Astrocyte of the hippocampus (primary cell): ENCODE data around the gene SOWAHC.
"Not testable (repeated sequence)": the region's sequence is repeated elsewhere in the genome, so short reads cannot be mapped to it uniquely, and the experiment has no call there.

Experiments
- DNase-seq: peaks from one replicate; pipeline ENCODE4 v3.0.0; 2011; ENCODE audit warnings: low read depth, low spot score

SOWAHC gene

DNA sequence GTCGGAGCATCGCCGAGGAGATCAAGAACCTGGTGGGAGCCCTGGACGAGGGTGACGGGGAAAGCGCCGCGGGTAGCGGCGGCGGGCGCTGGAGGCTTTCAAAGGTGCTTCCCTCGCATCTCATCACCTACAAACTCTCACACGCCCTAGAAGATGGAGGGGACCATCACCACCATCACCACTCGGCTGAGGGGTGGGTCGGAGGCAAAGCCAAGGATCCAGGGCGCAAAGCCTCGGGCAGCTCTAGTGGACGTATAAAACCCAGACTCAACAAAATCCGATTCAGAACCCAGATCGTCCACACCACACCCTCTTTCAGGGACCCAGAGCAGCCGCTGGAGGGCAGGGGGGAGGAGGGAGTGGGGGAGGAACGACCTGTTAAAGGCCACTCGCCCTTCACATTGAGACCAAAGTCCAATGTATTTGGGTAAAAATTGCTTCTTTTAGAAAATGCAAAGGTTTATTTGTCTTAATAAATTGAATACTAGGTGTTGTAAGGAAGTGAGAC is 1.5 kb downstream of the SOWAHC start:
- DNase-seq, result no peak

DNA sequence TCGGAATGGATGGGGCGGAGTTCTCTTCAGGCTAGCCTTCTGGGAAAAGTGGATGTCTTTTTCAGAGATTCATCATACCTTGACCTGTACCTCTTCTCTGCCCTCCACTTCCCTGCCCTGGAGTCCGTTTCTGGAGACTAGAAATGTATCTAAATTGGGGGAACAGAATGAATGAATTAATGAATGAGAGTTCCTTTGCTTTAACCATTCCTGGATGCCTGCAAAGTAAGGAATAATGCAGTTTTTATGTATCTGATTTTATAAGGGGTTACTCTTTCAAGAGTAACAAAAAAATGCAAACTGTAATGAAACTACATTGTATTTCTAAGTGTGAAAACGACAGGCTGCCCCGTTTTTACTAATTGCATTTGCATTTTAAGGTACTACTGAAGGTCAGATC is 2.0 kb downstream of the SOWAHC start:
- DNase-seq, result no peak

DNA sequence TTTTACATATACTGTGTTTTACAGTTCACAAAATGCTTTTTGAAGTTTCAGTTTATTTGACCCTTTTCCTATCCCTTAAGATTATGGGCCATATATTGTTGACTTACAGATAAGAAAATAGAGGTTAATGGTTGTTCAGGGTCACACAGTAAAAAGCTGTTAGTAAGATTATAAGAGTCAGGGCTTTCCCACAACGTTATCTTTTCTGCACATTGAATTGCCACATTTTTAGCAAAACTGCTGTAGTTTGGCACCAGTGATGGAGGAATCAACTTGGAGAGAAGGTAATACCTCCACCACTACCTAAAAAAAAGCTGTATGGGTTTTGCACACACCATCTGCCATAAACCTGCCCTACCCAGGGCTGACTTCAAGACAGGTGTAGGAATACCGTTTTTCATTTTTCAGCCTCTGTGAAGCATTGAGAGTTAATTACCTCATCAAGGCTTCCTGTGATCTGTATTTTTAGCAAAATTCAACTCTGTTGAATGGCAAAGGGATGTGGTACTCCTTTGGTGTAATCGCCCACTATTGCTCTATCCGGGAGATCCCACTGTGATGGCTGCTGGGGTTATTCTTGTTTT is 5.0 kb downstream of the SOWAHC start:
- DNase-seq, result no peak

DNA sequence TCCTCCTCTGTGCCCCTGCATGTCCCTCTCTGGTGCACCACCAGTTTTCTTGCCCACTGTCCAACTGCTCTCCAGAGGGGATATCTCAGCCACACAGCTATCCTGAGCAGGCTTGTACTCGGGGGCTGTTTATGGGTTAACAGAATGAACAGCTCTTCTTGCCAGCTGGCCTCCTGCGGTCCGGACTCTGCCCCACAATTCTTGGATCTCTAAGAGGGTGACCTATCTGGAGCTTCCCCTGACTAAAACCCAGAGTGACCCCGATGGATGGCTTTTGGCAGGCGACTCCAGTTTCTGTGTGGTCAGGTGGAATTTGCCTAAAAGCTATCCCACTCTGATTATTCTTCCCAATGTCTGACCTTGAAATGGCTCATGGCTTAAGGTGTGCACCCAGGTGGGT is 9.1 kb downstream of the SOWAHC start:
- DNase-seq, result no peak

DNA sequence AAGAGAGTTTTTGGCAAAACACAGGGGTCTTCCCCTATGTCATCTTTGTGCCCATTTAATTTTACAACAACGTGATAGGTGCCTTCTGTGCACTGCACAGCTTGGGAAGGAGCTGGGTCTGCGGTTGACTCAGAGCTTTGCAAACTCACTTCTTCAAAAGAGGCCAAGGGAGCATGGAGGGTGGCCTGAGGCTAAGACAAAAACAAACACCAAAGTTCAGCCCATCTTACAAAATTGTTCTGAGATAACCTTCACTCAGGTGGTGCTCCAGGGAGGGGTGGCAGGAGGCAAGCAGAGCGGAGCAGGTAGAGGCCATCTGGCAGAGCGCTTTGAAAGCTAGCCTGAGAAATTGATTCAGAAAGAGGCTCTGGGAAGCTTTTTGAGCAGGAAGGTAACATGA is 9.8 kb downstream of the SOWAHC start:
- no peak for DNase-seq

DNA sequence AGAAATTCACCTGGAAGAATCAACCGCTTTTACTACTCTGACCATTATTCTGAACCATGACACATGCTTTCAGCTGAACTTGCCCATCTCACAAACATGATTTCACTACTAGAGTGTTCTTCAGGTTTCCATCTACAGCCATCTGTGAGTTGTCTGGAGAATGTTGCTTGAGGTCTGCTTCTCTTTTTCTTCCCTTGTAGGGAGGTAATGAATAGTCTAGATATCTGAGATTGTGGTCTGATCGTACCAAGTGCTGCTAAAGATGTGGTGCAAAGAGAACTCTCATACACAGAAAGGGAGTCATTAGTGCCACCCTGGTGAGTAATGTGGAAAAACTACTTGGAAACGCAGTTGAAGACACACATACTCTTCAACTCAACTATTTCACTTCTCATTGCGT is 10.2 kb downstream of the SOWAHC start:
- DNase-seq, result no peak

DNA sequence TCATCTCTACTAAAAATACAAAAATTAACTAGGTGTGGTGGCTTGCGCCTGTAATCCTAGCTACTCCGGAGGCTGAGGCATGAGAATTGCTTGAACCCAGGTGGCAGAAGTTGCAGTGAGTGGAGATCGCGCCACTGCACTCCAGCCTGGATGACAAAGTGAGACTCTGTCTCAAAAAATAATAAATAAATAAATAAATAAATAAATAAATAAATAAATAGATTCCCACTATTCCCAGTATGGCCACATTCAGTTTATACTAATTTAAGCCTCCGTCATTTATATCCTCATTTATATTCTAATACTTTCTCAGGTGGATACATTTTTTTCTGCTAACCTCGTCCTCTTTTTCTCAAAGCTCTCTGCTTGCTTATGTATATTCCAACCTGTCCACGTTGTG is 14.2 kb downstream of the SOWAHC start:
- not testable (repeated sequence) for DNase-seq

DNA sequence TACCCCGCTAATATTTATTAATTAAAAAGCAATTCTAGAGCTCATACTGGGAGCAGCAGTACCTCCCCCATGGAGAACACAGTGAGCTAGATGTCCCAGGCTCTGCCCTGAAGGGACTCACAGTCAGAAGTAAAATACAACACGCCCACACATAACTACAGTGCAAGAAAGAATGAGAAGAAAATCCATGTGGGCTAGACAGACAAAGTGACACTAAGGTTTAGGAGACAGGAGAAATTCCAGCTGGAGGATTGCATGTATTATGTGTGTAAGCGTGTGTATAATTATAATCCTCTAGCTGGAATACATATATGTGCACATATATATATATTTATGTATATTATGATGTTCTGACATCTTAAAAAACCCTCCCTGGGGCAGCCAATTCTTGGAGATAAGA is 15.7 kb downstream of the SOWAHC start:
- DNase-seq, result no peak

DNA sequence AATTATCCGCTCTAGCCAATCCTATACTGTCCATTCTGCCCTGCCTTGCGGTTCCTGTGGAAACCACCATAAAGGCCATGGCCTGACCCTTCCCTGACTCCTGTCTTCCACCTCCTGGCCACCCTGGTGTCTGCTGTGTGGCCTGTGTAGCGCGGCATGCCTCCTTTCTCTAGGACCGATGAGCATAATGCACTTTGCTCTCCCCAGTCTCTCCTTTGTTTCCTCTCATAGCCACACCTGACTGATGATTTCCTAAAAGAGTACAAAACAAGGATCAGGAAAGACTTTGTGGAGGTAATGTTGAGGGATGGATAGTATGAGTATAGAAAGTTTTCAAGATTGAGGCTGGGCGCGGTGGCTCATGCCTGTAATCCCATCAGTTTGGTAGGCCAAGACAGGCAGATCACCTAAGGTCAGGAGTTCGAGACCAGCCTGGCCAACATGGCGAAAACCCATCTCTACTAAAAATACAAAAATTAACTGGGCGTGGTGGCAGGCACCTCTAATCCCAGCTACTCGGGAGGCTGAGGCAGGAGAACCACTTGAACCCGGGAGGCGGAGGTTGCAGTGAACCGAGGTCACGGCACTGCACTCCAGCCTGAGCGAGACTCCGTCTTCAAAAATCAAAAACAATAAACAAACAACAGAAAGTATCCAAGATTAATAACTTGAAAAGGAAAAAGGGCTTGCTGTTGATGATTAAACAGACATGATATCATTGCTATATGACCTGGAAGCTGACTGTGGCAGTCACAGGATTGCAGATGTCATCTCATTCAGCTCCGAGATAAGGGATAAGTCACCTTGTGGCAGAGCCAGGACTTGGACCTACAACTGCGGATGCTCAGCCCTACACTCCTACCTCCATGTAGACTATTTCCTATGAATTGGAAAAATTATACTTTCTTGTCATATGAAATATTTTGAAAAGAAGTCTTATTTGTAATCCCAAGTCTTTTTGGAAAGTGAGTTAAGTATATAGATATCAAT is 16.6 kb downstream of the SOWAHC start:
- no peak for DNase-seq

DNA sequence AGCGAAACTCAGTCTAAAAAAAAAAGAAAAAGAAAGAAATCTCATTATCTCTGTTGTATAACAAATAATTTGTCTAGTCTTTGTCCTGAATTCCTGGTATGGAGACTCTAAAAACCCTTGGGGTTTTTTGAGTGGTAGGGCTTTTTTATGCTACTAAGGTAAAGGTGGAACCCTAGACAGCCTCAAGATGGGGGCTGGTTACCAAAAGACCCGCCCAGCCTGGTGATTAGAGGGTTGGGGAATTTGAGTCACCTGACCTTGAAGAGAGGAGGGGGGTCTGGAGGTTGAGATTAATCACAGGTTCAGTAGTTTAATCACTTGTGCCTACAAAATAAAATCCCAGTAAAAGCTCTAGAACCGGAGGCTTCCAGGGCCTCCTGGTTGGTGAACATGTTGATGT is 17.6 kb downstream of the SOWAHC start:
- no peak for DNase-seq

DNA sequence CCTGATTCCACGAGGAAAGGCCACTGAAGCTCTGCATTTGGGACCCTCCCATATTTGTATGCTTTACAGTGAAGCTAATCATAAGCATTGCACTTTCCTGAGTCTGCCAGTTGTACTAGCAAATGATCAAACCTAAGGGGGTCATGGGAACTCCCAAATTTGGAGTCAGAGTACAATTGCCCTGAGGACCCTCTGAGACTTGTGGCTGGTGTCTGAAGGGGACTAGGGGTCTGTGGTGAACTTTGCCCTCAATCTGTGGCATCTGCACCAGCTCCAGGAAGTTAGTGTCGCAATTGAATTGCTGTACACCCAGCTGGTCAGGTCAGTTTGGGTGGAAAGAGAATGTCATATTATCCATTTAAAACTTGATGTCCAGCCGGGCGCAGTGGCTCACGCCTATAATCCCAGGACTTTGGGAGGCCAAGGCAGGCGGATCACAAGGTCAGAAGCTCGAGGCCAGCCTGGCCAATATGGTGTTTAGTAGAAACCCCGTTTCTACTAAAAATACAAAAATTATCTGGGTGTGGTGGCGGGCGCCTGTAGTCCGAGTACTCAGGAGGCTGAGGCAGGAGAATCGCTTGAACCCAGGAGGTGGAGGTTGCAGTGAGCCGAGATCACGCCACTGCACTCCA is 18.1 kb downstream of the SOWAHC start:
- no peak for DNase-seq

DNA sequence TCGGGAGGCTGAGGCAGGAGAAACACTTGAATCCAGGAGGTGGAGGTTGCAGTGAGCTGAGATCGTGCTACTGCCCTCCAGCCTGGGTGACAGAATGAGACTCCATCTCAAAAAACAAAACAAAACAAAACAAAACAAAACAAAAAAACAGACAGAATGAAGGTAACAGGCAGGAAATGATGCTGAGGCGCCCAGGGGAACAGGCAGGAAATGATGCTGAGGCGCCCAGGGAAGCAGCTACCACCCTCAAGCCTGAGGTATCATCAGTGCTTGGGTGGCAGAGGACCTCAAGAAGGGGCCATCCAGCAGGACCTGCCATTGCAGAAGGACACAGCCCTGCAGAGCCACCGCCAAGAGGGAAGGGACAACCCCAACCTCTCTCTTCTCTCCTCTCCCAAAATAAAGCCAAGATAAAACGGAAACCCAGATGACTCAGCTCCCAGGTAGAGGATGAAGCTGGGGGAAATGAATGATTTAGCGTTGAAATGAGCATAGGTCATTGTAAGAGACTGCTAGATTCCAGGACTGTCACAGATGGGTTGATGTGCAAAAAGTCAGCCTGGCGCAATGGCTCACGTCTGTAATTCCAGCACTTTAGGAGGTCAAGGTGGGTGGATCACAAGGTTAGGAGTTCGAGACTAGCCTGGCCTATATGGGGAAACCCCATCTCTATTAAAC is 19.3 kb downstream of the SOWAHC start:
- DNase-seq, result no peak

DNA sequence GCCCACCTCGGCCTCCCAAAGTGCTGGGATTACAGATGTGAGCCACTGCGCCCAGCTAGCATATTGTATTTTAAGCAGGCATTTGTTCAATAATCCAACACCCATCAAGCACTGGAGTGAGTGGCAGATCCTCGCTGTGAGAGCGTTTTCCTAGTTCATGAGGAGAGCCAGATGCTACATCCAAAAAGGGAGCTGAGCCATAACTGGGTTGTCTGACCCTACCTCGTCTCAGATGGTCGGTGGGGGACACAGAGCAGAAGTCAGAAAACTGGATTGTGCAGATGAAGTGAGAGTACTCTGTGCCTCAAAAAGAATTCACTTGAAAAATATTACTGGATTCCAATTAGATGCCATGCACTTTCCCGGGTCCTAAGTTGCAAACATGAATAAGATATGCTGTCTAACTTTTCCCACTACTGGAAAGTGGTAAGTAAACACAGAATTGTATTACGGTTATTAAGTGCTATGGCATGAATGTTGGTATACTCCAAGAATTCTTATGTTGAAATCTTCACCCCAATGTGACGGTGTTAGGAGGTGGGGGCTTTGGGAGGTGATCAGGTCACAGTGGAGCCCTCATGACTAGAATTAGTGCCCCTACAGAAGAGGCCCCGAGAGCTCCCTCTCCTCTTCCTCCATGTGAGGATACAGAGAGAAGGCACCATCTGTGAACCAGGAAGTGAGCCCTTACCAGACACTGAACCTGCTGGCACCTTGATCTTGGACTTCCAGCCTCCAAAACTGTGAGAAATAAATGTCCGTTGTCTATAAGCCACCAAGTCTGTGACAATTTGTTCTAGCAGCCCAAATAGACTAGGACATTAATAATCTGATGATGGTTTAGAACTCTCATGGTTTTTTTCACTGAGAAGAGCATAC is 21.5 kb downstream of the SOWAHC start:
- no peak for DNase-seq

DNA sequence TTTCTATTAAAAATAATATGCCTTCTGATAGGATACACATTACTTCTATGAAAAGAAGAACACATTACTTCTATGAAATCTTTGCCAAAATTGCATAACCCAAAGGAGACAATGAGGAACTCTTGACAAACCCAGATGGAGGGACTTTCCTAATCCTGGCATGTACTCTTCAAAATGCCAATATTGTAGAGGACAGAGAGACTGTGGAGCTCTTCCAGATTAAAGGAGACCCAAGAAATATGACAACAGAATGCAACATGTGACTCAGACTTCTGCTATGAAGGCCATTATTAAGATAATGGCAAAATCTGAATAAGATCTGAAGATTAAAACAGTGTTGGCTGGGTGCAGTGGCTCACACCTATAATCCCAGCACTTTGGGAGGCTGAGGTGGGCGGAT is 22.2 kb downstream of the SOWAHC start:
- DNase-seq, result no peak

DNA sequence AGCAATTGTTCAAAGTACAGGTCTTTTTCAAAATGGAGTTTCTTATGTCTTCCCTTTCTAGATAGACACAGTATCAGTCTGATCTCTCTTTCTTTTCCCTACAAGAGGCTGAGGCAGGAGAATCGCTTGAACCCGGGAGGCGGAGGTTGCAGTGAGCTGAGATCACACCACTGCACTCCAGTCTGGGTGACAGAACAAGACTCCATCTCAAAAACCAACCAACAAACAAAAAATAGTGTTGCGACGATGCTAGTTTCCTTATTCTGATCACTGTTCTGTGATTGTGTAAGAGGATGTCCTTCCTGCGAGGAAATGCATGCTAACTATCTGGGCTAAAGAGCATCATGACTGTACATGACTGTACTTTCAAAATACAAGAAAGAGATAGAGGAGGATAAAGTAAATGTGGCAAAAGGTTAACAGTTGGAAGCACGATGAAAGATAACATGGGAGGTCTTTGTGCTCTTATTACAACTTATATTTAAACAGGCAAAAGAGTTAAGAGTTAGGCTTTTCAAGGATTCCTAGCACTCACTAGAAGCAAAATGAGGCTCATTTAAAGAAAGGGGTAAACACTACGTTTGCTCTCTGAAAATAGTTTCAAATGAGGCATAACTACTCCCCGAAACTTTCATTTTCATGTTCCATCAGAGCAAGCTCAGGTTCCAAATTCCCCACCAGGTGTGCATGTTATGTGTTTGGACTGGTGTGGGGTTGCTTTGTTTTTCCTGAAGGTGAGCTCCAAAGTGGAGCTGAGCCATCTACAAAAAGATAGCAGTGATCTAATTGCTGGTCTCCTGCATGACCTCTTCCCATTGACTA is 23.8 kb downstream of the SOWAHC start:
- DNase-seq, result no peak

DNA sequence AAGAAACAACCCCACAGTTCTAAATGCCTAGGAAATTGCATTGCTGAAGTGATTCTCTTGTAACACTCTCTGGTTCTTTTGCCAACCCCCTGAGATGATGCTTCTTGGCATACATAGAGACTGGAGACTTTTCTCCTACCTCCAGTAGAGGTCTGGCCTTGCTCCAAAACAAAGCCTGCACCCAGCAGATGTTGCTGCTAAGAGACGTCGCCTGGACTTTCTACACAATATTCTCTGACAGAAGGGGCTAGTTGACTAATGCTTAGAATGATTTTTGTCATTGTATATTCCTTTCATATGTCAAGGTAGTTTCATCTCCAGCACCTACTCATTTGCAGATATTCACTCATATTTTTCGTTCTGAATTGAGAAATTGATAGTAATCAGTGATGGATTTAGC is 24.6 kb downstream of the SOWAHC start:
- DNase-seq, result peak; percentile 25

DNA sequence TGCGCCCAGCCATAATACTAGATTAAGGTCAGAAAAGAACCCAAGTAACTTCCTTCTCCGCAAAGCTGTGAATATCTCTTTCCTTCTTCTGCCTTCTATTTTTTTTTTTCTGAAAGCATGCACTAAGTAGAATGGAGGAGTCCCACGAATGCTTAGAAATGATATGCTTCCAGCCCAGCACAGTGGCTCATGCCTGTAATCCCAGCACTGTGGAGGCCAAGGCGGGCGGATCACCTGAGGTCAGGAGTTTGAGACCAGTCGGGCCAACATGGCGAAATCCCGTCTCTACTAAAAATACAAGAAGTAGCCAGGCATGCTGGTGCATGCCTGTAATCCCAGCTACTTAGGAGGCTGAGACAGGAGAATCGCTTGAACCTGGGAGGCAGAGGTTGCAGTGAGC is 25.8 kb downstream of the SOWAHC start:
- not testable (repeated sequence) for DNase-seq

DNA sequence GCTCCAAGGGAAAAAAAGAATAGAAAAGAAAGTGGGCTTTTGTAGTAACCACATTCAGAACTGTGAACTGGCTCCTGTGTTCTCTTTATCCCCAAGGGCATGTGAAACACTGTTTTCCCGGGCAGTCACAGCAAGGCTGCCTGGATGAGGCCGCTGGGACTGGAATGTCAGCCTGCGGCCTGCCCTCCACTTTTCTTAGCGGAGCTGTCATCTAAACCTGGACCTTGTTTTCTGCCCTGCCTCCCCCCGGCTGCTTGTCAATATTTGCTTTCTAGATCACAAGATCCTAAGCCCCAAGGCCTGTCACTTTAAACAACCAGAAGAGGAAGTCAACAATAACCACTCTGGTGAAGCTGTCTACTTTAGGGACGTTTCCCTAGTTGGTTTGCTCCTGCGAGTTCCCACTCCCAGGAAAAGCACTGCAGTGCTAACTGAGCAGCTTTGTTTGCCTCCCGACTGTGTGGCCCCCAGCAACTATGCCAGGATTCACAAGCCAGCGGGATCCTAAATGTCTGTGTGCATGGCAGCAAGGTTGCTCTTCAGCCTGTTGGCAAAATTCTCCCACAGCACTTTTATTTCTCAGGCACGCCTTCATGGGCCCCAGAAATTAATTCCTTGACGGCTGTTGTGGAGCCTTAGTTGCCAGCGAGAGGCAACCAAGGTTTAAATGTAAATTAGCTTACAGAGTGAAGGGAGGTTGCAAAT is 30.6 kb downstream of the SOWAHC start:
- peak; percentile 65 for DNase-seq

DNA sequence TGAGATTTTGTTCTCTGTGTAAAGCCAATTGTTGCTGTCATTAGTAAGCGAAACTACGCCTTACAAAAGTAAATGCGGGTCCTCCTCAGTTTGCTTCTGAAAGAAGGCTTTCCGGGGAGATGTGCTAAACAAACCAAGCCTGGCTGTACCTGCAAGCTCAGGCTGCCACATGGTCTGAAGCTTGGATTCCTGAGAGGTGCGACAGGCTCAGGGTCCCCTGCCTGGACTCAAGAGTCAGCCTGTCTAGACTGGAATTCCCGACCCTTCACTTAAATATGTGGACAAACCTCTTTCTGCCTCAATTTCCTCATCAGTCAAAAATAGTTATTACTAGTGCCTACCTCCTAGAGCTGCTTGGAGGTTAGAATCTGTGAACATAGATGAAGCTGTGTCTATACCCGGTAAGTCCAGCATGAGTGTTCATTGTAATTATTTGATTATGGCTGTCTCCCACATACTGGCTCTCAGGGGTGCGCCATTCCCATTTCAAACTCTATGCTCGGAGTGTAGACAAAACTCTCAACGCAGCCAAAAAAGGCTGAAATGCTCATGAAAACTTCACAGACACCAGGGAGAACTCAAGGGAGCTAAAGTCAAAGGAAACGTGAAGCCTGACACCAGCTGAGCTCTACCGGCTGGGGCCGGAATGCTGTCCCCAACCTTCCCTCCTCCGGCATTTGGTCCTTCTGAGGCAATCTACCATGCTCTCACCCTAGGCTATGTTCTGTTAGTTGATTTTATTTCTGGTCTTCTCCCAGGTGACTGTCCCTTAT is 31.4 kb downstream of the SOWAHC start:
- peak; percentile 23 for DNase-seq
